ENCODE measurements around the gene FAM9A. TPM values are rescaled to one million over a fixed set of nuclear protein-coding genes. Genes with fewer than 3 reads are reported as not detected.

The FAM9A gene
- total RNA-seq, 3 donors from 2014 or later (not counting 1 experiment from before 2014, with no cell fraction given), result not detected

DNA sequence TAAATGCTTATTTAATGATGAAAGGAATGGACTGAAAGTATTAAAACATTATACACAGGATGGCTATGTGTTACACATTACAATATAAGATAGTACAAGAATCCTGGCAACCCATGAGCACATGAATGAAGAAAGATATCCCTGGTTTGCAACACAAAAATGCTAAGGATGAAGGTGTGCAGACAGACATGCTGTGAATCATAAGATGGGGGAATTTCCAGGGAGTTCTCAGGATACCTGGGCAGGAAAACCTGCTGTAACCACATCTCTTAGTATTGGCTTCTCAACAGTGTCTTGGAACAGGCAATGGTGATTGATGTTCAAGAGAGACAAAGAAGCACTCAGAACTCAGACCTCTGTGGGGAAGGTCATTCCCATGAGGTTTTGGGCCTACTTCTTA lies 45.4 kb downstream of the FAM9A start:
- Mint-ChIP-seq H3K4me3 (no peak overlapping the region), H3K27me3 (ENCODE audit: low read depth in 2 of 2) (peaks cover 0 to 21% of the 10 kb centered on the region in 2 donors), H3K9me3 (no peaks in the 10 kb centered on the region), H3K36me3 (no peaks in the 10 kb centered on the region), H3K27ac (no peak overlapping the region), H3K4me1 (no peaks in the 10 kb centered on the region)
- H3K27me3 ChIP-seq (ENCODE audit: control insufficient read depth, insufficient read depth, low read length), result no peaks in the 10 kb centered on the region
- no peak overlapping the region for H3K27ac ChIP-seq (ENCODE audit: low read length)
- TF ChIP-seq, protein P1, sequence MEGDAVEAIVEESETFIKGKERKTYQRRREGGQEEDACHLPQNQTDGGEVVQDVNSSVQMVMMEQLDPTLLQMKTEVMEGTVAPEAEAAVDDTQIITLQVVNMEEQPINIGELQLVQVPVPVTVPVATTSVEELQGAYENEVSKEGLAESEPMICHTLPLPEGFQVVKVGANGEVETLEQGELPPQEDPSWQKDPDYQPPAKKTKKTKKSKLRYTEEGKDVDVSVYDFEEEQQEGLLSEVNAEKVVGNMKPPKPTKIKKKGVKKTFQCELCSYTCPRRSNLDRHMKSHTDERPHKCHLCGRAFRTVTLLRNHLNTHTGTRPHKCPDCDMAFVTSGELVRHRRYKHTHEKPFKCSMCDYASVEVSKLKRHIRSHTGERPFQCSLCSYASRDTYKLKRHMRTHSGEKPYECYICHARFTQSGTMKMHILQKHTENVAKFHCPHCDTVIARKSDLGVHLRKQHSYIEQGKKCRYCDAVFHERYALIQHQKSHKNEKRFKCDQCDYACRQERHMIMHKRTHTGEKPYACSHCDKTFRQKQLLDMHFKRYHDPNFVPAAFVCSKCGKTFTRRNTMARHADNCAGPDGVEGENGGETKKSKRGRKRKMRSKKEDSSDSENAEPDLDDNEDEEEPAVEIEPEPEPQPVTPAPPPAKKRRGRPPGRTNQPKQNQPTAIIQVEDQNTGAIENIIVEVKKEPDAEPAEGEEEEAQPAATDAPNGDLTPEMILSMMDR (IDR thresholded peaks at IDR 0.05), result no peak
- no peaks in the 10 kb centered on the region for H3K9me3 ChIP-seq (ENCODE audit: control insufficient read depth, insufficient read depth, low read length)
- ATAC-seq (no peak), DNase-seq (no peak)
- intact Hi-C loops (cut with micrococcal nuclease), result loop anchor here (10.0 kb wide), 1 partner anchor 1239 kb away; no protein-coding TSS in a partner anchor
- H3K4me3 ChIP-seq (ENCODE audit: low read length), result no peak overlapping the region
- H3K4me1 ChIP-seq (ENCODE audit: control insufficient read depth, insufficient read depth, low read length), result no peaks in the 10 kb centered on the region
- H3K36me3 ChIP-seq (ENCODE audit: control insufficient read depth, insufficient read depth, low read length), result no peaks in the 10 kb centered on the region

GRCh38 chrX:8755116-8755515 lies 46.1 kb downstream of the FAM9A start:
- ATAC-seq (no peak), DNase-seq (peak in 1 of 2 donors; percentile 2)
- no peaks in the 10 kb centered on the region for H3K36me3 Mint-ChIP-seq
- H3K9me3 ChIP-seq (ENCODE audit: control insufficient read depth, insufficient read depth, low read length), result no peaks in the 10 kb centered on the region
- intact Hi-C loops (cut with micrococcal nuclease), result loop anchor here (10.0 kb wide), 1 partner anchor 1240 kb away; no protein-coding TSS in a partner anchor
- TF ChIP-seq, protein P1 (IDR thresholded peaks at IDR 0.05), result no peak
- no peaks in the 10 kb centered on the region for H3K36me3 ChIP-seq (ENCODE audit: control insufficient read depth, insufficient read depth, low read length)
- peaks cover 0 to 16% of the 10 kb centered on the region in 2 donors for H3K27me3 Mint-ChIP-seq (ENCODE audit: low read depth in 2 of 2)
- no peaks in the 10 kb centered on the region for H3K27me3 ChIP-seq (ENCODE audit: control insufficient read depth, insufficient read depth, low read length)
- no peak overlapping the region for H3K27ac Mint-ChIP-seq
- no peak overlapping the region for H3K4me3 Mint-ChIP-seq
- H3K9me3 Mint-ChIP-seq, result no peaks in the 10 kb centered on the region
- H3K4me1 ChIP-seq (ENCODE audit: control insufficient read depth, insufficient read depth, low read length), result no peaks in the 10 kb centered on the region
- H3K4me1 Mint-ChIP-seq, result no peaks in the 10 kb centered on the region
- H3K4me3 ChIP-seq (ENCODE audit: low read length), result no peak overlapping the region
- 100% methylated on average over 2 of the region's 4 CpGs for WGBS (ENCODE audit: insufficient coverage)
- H3K27ac ChIP-seq (ENCODE audit: low read length), result no peak overlapping the region

- Mint-ChIP-seq H3K9me3 (no peaks in the 10 kb centered on the region), H3K27ac (no peak overlapping the region), H3K4me3 (no peak overlapping the region), H3K27me3 (ENCODE audit: low read depth in 2 of 2) (peaks cover 4 to 8% of the 10 kb centered on the region in 2 donors), H3K4me1 (peaks cover 0 to 5% of the 10 kb centered on the region in 2 donors), H3K36me3 (no peaks in the 10 kb centered on the region)
- Histone ChIP-seq H3K27me3 (ENCODE audit: control insufficient read depth, insufficient read depth, low read length) (no peaks in the 10 kb centered on the region), H3K9me3 (ENCODE audit: control insufficient read depth, insufficient read depth, low read length) (no peaks in the 10 kb centered on the region), H3K36me3 (ENCODE audit: control insufficient read depth, insufficient read depth, low read length) (no peaks in the 10 kb centered on the region), H3K27ac (ENCODE audit: low read length) (no peak overlapping the region), H3K4me1 (ENCODE audit: control insufficient read depth, insufficient read depth, low read length) (no peaks in the 10 kb centered on the region), H3K4me3 (ENCODE audit: low read length) (no peak overlapping the region)
- no peak for DNase-seq
- TF ChIP-seq, protein P1 (IDR thresholded peaks at IDR 0.05), result no peak
- intact Hi-C loops (cut with micrococcal nuclease), result loop anchor here (1.0 to 10.0 kb wide), 3 partner anchors 66 to 1245 kb away; no protein-coding TSS in a partner anchor
- ATAC-seq, result no peak
Observed at GRCh38 chrX:8749697-8750096, 51.5 kb downstream of the FAM9A start.

GRCh38 chrX:8748855-8749254 lies 52.3 kb downstream of the FAM9A start:
- Mint-ChIP-seq H3K27me3 (ENCODE audit: low read depth in 2 of 2) (peaks cover 4 to 8% of the 10 kb centered on the region in 2 donors), H3K4me3 (no peak overlapping the region), H3K27ac (no peak overlapping the region), H3K36me3 (no peaks in the 10 kb centered on the region), H3K4me1 (peaks cover 0 to 5% of the 10 kb centered on the region in 2 donors), H3K9me3 (no peaks in the 10 kb centered on the region)
- H3K4me3 ChIP-seq (ENCODE audit: low read length), result no peak overlapping the region
- H3K9me3 ChIP-seq (ENCODE audit: control insufficient read depth, insufficient read depth, low read length), result no peaks in the 10 kb centered on the region
- H3K36me3 ChIP-seq (ENCODE audit: control insufficient read depth, insufficient read depth, low read length), result no peaks in the 10 kb centered on the region
- no peaks in the 10 kb centered on the region for H3K4me1 ChIP-seq (ENCODE audit: control insufficient read depth, insufficient read depth, low read length)
- no peak overlapping the region for H3K27ac ChIP-seq (ENCODE audit: low read length)
- no peaks in the 10 kb centered on the region for H3K27me3 ChIP-seq (ENCODE audit: control insufficient read depth, insufficient read depth, low read length)
- TF ChIP-seq, protein P1 (IDR thresholded peaks at IDR 0.05), result peak; percentile 30
- ATAC-seq, result peak in 2 of 3 donors; percentile 58 to 71
- DNase-seq, result peak in 1 of 2 donors; percentile 47
- intact Hi-C loops (cut with micrococcal nuclease), result loop anchor here (1.0 to 5.0 kb wide), 2 partner anchors 66 to 128 kb away; no protein-coding TSS in a partner anchor
- WGBS (ENCODE audit: insufficient coverage), result 12% methylated on average over 4 of the region's 6 CpGs

All from natural killer cell (primary cell).